ENCODE measurements around the gene NUTM1.

GRCh38 chr15:34330279-34330678 lies 12.8 kb upstream of the NUTM1 start:
- no peak for TF ChIP-seq MAX (CRISPR knock-in tag; IDR thresholded peaks at IDR 0.05)
- TF ChIP-seq ATF1 (CRISPR knock-in tag; IDR thresholded peaks at IDR 0.05) = no peak
- no peak for TF ChIP-seq NR3C1 (CRISPR knock-in tag; conservative IDR thresholded peaks at IDR 0.05; ENCODE audit: low read depth)
- TF ChIP-seq JUN (CRISPR knock-in tag; IDR thresholded peaks at IDR 0.05) = no peak
- TF ChIP-seq ZNF281 (CRISPR knock-in tag; IDR thresholded peaks at IDR 0.05) = no peak
- no peak for TF ChIP-seq CREB1 (CRISPR knock-in tag; IDR thresholded peaks at IDR 0.05)
- no peak for TF ChIP-seq CTCF (IDR thresholded peaks at IDR 0.05)
- no peak for TF ChIP-seq ZNF416 (CRISPR knock-in tag; IDR thresholded peaks at IDR 0.05)
